Spleen (tissue), 7 donors: Measurements from ENCODE around the gene ATP5PO.

Source experiments
- CTCF ChIP-seq, 11 experiments: fragments of 200-600 bp in 7 of 11; fragments of 450-650 bp in 4 of 11; sonication (generic) in 4 of 11; IDR thresholded peaks in 8 of 11; conservative IDR thresholded peaks in 3 of 11; 1 replicate in 7 of 11; 2 replicates in 4 of 11; pipeline versions ENCODE4 v1.4.0 to v1.8.0; 2016 to 2021; ENCODE audit warnings: antibody characterized with exemption in 11 of 11, inconsistent platforms in 4 of 11, mild to moderate bottlenecking in 1 of 11
- POLR2A ChIP-seq, 3 donors: fragments of 450-650 bp; IDR thresholded peaks; one replicate each; pipeline ENCODE4 v1.5.1; 2017; ENCODE audit warnings: antibody characterized with exemption in 3 of 3, mild to moderate bottlenecking in 1 of 3
- donor health status: DM: no; HTN: no; CAD: no; lungs with moderate emphysema.
- donor health status: DM: no; HTN: no; CAD: no.
- donor health status: DM: no; HTN: no; CAD: no.

GRCh38 chr21:33942426-33942825 is 26.8 kb upstream of the ATP5PO start:
- TF ChIP-seq CTCF (IDR thresholded peaks at IDR 0.05 in 8 of 11, conservative IDR thresholded peaks at IDR 0.05 in 3 of 11) (no peak), POLR2A (IDR thresholded peaks at IDR 0.05) (no peak)
